ENCODE measurements around the gene RAMP2. TPM values are rescaled to one million over a fixed set of nuclear protein-coding genes. Genes with fewer than 3 reads are reported as not detected.

Gene RAMP2
- total RNA-seq, 1 donor from 2014 or later = not detected

GRCh38 chr17:42795061-42795460 lies 34.0 kb downstream of the RAMP2 start:
- no peak for FAIRE-seq

GRCh38 chr17:42795465-42795864 lies 34.4 kb downstream of the RAMP2 start:
- no peaks in the 10 kb centered on the region for H3K27me3 ChIP-seq (ENCODE audit: control insufficient read depth, insufficient read depth, low read length)
- no peak for TF ChIP-seq CTCF (IDR thresholded peaks at IDR 0.05; ENCODE audit: insufficient read depth, low read length, severe bottlenecking)
- no peak overlapping the region for H3K4me3 ChIP-seq (ENCODE audit: low read depth, low read length)
- H3K36me3 ChIP-seq (ENCODE audit: control insufficient read depth, insufficient read depth, low read length) = peaks cover 4% of the 10 kb centered on the region
- FAIRE-seq (no peak), DNase-seq (ENCODE audit: low read depth) (no peak)

More at GRCh38 chr17:42795061-42795460, 34.0 kb downstream of the RAMP2 start:
- no peak for TF ChIP-seq CTCF (IDR thresholded peaks at IDR 0.05; ENCODE audit: insufficient read depth, low read length, severe bottlenecking)
- DNase-seq (ENCODE audit: low read depth) = no peak
- peaks cover 4% of the 10 kb centered on the region for H3K36me3 ChIP-seq (ENCODE audit: control insufficient read depth, insufficient read depth, low read length)
- no peaks in the 10 kb centered on the region for H3K27me3 ChIP-seq (ENCODE audit: control insufficient read depth, insufficient read depth, low read length)
- H3K4me3 ChIP-seq (ENCODE audit: low read depth, low read length) = no peak overlapping the region

- FAIRE-seq = no peak
- H3K27me3 ChIP-seq (ENCODE audit: control insufficient read depth, insufficient read depth, low read length) = no peaks in the 10 kb centered on the region
Observed at GRCh38 chr17:42796066-42796758, 35.2 kb downstream of the RAMP2 start.

GRCh38 chr17:42797067-42798007 lies 36.3 kb downstream of the RAMP2 start:
- Histone ChIP-seq H3K27me3 (ENCODE audit: control insufficient read depth, insufficient read depth, low read length) (no peaks in the 10 kb centered on the region), H3K4me3 (ENCODE audit: low read depth, low read length) (peak overlapping the region; percentile 76), H3K36me3 (ENCODE audit: control insufficient read depth, insufficient read depth, low read length) (peaks cover 4% of the 10 kb centered on the region)
- FAIRE-seq = no peak
- DNase-seq (ENCODE audit: low read depth) = peak; percentile 52
- no peak for TF ChIP-seq CTCF (IDR thresholded peaks at IDR 0.05; ENCODE audit: insufficient read depth, low read length, severe bottlenecking)

More at GRCh38 chr17:42796066-42796758, 35.2 kb downstream of the RAMP2 start:
- no peak for TF ChIP-seq CTCF (IDR thresholded peaks at IDR 0.05; ENCODE audit: insufficient read depth, low read length, severe bottlenecking)
- no peak overlapping the region for H3K4me3 ChIP-seq (ENCODE audit: low read depth, low read length)
- DNase-seq (ENCODE audit: low read depth) = no peak
- peaks cover 4% of the 10 kb centered on the region for H3K36me3 ChIP-seq (ENCODE audit: control insufficient read depth, insufficient read depth, low read length)

GRCh38 chr17:42798011-42798382 lies 37.0 kb downstream of the RAMP2 start:
- FAIRE-seq = no peak
- no peak for TF ChIP-seq CTCF (IDR thresholded peaks at IDR 0.05; ENCODE audit: insufficient read depth, low read length, severe bottlenecking)
- H3K27me3 ChIP-seq (ENCODE audit: control insufficient read depth, insufficient read depth, low read length) = no peaks in the 10 kb centered on the region
- H3K36me3 ChIP-seq (ENCODE audit: control insufficient read depth, insufficient read depth, low read length) = peaks cover 4% of the 10 kb centered on the region
- DNase-seq (ENCODE audit: low read depth) = no peak
- peak overlapping the region; percentile 76 for H3K4me3 ChIP-seq (ENCODE audit: low read depth, low read length)
